Measurements from ENCODE around the gene NECTIN2. TPM values are rescaled to one million over a fixed set of nuclear protein-coding genes. Genes with fewer than 3 reads are reported as not detected.
A peak's percentile ranks its signal among the peaks of the same experiment; 100 is the strongest.

NECTIN2 gene
- total and polyA plus RNA-seq, 4 donors: 76.9 to 117 (median 94.0) TPM

- Histone ChIP-seq H3K27ac (ENCODE audit: low read depth in 1 of 2, low read length in 1 of 2) (no peak overlapping the region), H3K9me3 (ENCODE audit: control insufficient read depth in 4 of 4, insufficient read depth in 3 of 4, low read length in 3 of 4) (no peaks in the 10 kb centered on the region), H3K4me3 (no peak overlapping the region), H3K36me3 (ENCODE audit: control insufficient read depth in 4 of 4, insufficient read depth in 4 of 4, low read length in 4 of 4) (peaks cover 0 to 13% (median 6%) of the 10 kb centered on the region in 4 donors), H3K4me1 (ENCODE audit: control insufficient read depth in 5 of 5, insufficient read depth in 5 of 5, low read length in 5 of 5) (peaks cover 0 to 3% (median 0%) of the 10 kb centered on the region in 5 donors), H3K27me3 (ENCODE audit: control insufficient read depth in 3 of 3, insufficient read depth in 3 of 3, low read length in 2 of 3) (no peaks in the 10 kb centered on the region), H3K9ac (ENCODE audit: insufficient read depth in 1 of 2, low read length in 2 of 2) (no peak overlapping the region)
- DNase-seq (no peak), ATAC-seq (ENCODE audit: insufficient read depth, low FRiP score) (no peak)
- 76 to 79% methylated on average over 11 of the region's 11 CpGs for WGBS, 2 donors
- TF ChIP-seq CTCF (IDR thresholded peaks at IDR 0.05; ENCODE audit: control extremely low read depth, extremely low read depth): no peak
Measured at GRCh38 chr19:44822177-44822576, 23.9 kb upstream of the NECTIN2 start.

- no peaks in the 10 kb centered on the region for H3K27me3 ChIP-seq (ENCODE audit: control insufficient read depth in 3 of 3, insufficient read depth in 3 of 3, low read length in 2 of 3)
- no peak for TF ChIP-seq CTCF (IDR thresholded peaks at IDR 0.05; ENCODE audit: control extremely low read depth, extremely low read depth)
- peak overlapping the region in 1 of 2 donors; percentile 1 for H3K27ac ChIP-seq (ENCODE audit: low read depth in 1 of 2, low read length in 1 of 2)
- peaks cover 0 to 3% (median 0%) of the 10 kb centered on the region in 5 donors for H3K4me1 ChIP-seq (ENCODE audit: control insufficient read depth in 5 of 5, insufficient read depth in 5 of 5, low read length in 5 of 5)
- H3K9me3 ChIP-seq (ENCODE audit: control insufficient read depth in 4 of 4, insufficient read depth in 3 of 4, low read length in 3 of 4): no peaks in the 10 kb centered on the region
- 64 to 67% methylated on average over 10 of the region's 10 CpGs for WGBS, 2 donors
- H3K36me3 ChIP-seq (ENCODE audit: control insufficient read depth in 4 of 4, insufficient read depth in 4 of 4, low read length in 4 of 4): peaks cover 0 to 13% (median 6%) of the 10 kb centered on the region in 4 donors
- H3K9ac ChIP-seq (ENCODE audit: insufficient read depth in 1 of 2, low read length in 2 of 2): no peak overlapping the region
- DNase-seq: no peak
- H3K4me3 ChIP-seq: no peak overlapping the region
- no peak for ATAC-seq (ENCODE audit: insufficient read depth, low FRiP score)
Measured at GRCh38 chr19:44822670-44823372, 23.3 kb upstream of the NECTIN2 start.

- DNase-seq (no peak), ATAC-seq (ENCODE audit: insufficient read depth, low FRiP score) (no peak)
- H3K9me3 ChIP-seq (ENCODE audit: control insufficient read depth in 4 of 4, insufficient read depth in 3 of 4, low read length in 3 of 4): no peaks in the 10 kb centered on the region
- H3K4me3 ChIP-seq: no peak overlapping the region
- TF ChIP-seq CTCF (IDR thresholded peaks at IDR 0.05; ENCODE audit: control extremely low read depth, extremely low read depth): no peak
- peaks cover 0 to 13% (median 6%) of the 10 kb centered on the region in 4 donors for H3K36me3 ChIP-seq (ENCODE audit: control insufficient read depth in 4 of 4, insufficient read depth in 4 of 4, low read length in 4 of 4)
- no peak overlapping the region for H3K9ac ChIP-seq (ENCODE audit: insufficient read depth in 1 of 2, low read length in 2 of 2)
- peaks cover 0 to 3% (median 0%) of the 10 kb centered on the region in 5 donors for H3K4me1 ChIP-seq (ENCODE audit: control insufficient read depth in 5 of 5, insufficient read depth in 5 of 5, low read length in 5 of 5)
- peak overlapping the region in 1 of 2 donors; percentile 1 for H3K27ac ChIP-seq (ENCODE audit: low read depth in 1 of 2, low read length in 1 of 2)
- WGBS, 2 donors: 45 to 53% methylated on average over 4 of the region's 4 CpGs
- no peaks in the 10 kb centered on the region for H3K27me3 ChIP-seq (ENCODE audit: control insufficient read depth in 3 of 3, insufficient read depth in 3 of 3, low read length in 2 of 3)
Measured at GRCh38 chr19:44823373-44823698, 22.8 kb upstream of the NECTIN2 start.
